Right ventricle myocardium superior (tissue), 1 donor: ENCODE results near the gene SLC2A6. TPM values are rescaled to one million over a fixed set of nuclear protein-coding genes. Genes with fewer than 3 reads are reported as not detected.

ENCODE experiments used
- ATAC-seq: fragments of 200-7000 bp; cut with Tn5 transposase; one replicate; pipeline ENCODE4 v1.9.1; 2020; ENCODE audit warnings: mild to moderate bottlenecking; ENCODE audit not compliant: poor library complexity
- DNase-seq: peaks from one replicate; pipeline ENCODE4 v3.0.0-alpha.2; 2020
- intact Hi-C: fragments of 100-400 bp; cut with DNase I; formaldehyde crosslinking; loops from one replicate; pipeline ENCODE4 v1.11.2; 2022
- total RNA-seq: library from RNA; stranded (reverse); fragmentation: NEBNext Ultra II Directional; extraction: Animal tissue kit (Norgen Biotek cat#: 25700); gene quantifications from one replicate; pipeline ENCODE4 v1.2.1, GENCODE V29; 2021
- donor health status: DM: no; HTN: yes; CAD: no; lungs with severe emphysema.

The SLC2A6 gene
- total RNA-seq, 1 donor from 2014 or later = 2.9 TPM

DNA sequence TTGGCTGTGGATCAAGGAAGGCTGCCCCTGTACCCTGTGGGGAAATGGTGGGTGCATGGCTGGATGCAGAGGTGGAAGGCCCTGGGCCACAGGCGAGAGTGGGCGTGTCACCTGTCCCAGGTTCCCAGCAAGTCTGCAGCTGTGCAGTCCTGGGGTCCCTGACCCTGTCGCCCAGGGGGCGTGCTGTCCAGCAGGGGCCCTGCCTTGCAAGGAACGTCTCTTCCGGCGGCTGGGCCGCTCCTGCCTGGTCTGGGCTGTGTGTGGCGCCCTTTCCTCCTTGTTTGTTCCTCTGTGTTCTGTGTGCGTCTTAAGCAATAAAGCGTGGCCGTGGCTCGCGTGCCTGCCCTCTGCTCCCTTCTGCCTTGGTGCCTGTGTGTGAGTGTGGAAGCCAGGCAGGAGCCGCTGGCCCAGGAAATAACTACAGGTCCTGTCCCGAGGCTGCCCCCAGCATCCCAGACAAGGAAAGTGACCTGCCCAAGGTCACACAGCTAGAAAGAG is 8.4 kb downstream of the SLC2A6 start:
- intact Hi-C loops = no loop called here
- DNase-seq = no peak
- no peak for ATAC-seq

DNA sequence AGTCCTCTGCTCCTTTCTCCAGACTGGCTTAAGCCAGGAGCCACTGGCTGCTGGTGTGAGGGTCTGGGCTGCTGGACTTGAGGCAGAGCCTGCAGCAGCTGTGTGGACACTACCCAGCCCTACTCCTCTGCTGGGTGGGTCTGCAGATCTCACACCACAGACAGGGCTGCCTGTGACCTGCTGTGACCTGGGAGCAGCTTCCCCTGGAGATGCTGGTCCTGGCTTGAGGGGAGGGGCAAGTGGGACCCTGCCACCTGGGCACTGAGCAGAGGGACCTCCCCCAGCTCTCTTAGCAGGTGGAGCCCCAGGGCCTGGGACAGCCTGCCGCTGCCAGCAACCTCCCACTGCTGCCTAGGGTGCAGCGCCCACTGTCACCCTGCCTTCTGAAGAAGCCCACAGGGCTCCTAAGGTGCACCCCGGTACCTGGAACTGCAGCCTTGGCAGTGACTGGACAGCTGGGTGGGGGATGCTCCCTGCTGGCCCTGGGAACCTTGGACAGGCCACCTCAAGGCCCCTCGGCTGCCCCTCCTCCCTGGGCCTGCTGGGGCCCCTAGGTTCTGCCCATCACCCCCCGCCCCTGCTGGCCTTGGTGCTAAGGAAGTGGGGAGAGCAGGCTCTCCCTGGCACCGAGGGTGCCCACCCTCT is 10.0 kb downstream of the SLC2A6 start:
- no peak for ATAC-seq
- no peak for DNase-seq
- intact Hi-C loops = no loop called here

DNA sequence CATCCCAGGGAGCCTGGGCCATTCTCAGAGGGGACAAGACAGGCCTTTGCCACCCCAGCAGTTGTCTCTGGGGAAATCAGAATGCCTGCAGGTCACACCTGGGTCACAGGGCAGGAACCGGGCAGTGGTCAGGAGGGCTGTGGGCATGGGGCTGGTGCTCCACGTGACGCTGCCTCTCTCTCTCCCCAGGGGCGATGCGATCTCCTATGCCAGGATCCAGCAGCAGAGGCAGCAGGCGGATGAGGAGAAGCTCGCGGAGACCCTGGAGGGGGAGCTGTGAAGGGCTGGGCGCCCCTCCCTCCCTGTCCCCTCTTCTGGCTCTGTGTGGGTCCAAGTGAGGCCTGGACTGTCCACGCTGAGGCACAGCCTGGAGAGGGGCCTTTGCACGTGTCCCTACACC is 10.5 kb downstream of the SLC2A6 start:
- DNase-seq = no peak
- no peak for ATAC-seq
- intact Hi-C loops = no loop called here

DNA sequence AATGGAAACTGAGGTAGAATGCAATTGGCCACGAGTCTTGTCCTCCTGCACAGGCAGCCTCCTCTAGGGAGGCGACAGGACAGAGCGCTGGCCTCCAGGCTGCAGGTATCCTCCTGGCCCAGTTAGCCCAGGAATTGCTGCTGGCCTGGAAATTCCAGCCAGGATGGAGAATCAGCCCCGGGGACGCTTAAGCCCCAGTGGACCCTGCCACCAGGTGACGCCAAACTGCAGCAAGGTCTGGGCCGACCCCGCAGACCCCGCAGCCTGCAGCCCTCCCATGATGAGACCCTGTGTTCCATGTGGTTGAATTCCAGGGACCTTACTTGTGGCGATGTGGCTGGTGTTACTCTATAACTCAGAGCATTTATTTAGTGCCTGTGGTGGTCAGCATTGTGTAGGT is 11.8 kb downstream of the SLC2A6 start:
- intact Hi-C loops = no loop called here
- DNase-seq (no peak), ATAC-seq (no peak)

DNA sequence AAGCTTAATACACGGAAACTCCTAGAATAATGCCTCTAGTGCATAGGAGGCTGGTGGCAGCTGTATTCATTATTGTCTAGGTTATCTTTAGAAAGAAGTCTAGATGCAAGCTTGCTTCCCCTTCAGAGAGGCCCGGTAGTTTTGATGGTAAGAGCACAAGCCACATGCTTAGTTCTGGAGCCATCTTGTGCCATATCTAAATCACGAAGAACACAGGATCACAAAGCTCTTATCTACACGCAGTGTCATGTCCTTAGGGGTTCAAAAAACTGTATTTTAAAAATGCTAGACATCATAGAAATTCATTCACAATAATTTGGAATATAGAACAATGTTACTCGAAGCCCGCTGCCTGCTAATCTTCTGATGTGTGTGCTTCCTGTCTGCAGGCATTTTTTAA is 12.9 kb downstream of the SLC2A6 start:
- intact Hi-C loops = no loop called here
- DNase-seq = no peak
- ATAC-seq = no peak

DNA sequence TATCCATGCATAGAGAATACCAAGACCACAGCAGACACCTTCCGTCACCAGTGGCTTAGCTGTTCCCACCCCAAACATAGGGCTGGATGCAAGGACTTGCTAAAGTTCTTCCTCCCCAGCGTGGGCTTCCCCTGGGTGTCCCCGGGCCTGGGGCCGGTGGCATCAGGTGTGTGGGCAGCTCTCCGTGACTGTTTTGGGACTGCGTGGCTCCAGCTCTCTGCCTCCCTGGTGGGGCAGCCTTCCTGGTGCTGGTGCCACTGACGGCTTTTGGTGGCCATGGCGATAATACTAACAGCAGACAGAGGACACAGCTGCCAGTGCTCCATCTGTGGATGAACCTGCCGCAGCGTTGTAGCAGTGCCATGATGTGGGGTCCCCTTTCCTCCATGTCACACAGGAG is 14.3 kb downstream of the SLC2A6 start:
- intact Hi-C loops = no loop called here
- DNase-seq = no peak
- ATAC-seq = no peak

DNA sequence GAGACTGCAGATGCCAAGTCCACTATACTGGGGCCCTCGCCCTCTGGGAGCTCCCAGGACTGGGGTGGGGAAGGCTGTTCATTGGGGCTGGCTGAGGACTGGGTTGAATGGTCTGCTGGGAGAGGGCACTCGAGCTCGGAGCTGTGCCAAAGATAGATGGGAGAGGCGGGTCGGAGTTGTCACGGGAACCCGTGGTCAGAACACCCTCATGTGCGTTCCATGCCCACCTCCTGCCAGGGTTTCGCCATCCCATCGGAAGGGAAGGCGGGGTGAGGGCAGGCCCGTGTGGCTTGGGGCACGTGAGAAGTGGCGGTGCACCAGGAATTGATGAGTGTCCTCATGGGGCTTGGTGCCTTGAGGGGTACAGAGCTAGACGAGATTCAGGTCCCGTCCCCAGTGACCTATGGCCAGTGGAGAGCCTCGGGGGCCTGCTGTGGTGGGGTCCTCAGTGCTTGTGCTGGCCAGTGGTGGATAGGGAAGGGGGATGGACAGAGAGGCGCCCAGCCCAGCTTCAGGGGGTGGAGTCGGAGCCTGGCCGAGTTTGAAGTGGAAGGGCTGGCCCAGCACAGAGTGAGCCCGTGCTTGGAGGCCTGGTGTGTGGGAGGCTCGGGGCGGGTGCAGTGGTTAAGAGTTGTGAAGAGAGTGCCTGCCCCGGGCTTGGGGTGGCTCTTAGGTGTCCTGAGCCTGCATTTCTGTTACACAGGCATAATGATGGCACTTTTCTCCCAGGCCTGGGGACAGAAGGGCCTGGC is 14.9 kb downstream of the SLC2A6 start:
- intact Hi-C loops = no loop called here
- ATAC-seq = no peak
- no peak for DNase-seq

DNA sequence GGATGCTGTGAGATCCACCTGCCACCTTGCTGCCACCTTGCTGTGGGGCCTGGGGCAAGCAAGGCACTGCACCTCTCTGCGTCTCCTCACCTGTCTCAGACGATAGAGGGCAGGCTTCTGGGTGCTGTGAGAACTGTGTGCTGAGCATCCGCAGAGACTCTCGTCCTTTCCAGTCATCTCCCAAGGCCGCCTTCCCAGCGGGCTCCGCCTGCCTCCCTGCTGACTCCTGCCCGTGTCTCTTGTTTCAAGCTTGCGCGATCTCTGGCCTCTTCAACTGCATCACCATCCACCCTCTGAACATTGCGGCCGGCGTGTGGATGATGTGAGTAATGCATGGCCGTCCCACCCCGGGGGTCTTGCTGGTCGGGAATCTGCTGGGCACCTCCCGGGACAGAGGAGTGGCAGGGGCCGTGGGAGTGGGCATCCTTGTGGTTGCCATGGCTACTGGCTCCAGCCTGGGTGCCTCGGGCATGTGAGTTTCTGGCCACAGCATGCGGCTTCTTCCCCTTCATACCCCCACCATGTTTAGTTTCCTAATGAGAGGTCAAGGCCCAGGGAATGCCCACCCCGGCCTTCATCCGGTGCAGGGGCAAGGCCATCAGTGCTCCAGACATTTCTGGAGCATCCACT is 15.6 kb downstream of the SLC2A6 start:
- DNase-seq = no peak
- no peak for ATAC-seq

DNA sequence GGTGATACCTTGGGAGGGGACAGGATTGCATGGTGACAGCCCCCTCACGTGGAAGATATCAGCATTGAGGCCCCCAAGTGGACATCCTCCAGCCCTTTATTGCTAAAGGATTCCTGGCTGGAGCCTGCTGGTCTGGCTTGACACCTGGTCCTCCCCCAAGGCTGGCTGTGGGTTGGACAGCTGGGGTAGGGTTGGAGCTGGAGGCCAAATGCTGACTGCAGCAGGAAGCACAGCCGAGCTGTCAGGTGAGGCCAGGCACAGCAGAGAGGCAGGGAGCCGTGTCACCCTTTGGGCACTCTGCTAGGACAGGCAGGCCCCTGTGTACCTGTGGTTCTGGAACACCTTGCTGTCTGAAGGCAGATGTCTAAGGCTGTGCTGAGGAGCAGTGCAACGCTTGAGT is 16.9 kb downstream of the SLC2A6 start:
- ATAC-seq = no peak
- DNase-seq = no peak
- intact Hi-C loops = no loop called here

More for the DNA sequence above, 15.6 kb downstream of the SLC2A6 start:
- intact Hi-C loops = no loop called here

DNA sequence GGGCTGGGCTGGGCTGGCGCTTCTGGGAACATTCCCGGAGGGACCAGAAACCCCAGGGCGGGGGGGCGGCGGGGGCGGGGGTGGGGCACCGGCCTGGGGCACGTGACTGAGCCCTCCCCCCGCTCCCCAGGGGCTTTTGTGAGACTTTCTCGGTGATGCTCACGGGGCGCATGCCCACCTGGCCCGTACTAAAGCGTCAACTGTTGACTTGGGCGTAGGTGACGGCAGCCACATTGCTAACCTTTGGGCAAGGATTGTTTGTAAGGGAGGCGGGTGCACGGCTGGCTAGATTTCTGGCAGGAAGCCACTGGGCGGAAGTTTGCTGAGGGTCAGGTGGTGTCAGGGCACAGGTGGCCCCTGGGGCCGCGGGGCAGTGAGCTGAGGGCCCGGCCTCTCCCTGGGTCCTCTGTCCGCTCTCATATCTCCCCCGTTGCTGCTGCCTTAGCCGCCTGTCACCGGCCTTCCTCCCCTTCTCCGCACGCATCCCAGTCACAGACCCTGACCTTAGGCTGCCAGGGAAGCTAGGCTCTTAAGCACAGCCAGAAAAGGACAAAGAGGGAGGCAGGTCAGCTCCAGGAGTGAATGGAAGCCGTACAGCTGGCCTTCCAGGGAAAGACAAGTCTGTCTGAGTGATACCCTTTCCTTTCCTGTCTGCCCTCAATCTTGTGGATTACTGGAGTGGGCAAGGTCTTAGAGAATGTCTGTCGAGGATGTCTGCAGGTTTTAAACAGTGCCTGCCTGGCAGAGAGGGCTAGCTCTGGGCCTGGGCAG is 18.3 kb downstream of the SLC2A6 start:
- DNase-seq (peak; percentile 67), ATAC-seq (peak; percentile 26)
- intact Hi-C loops = no loop called here

DNA sequence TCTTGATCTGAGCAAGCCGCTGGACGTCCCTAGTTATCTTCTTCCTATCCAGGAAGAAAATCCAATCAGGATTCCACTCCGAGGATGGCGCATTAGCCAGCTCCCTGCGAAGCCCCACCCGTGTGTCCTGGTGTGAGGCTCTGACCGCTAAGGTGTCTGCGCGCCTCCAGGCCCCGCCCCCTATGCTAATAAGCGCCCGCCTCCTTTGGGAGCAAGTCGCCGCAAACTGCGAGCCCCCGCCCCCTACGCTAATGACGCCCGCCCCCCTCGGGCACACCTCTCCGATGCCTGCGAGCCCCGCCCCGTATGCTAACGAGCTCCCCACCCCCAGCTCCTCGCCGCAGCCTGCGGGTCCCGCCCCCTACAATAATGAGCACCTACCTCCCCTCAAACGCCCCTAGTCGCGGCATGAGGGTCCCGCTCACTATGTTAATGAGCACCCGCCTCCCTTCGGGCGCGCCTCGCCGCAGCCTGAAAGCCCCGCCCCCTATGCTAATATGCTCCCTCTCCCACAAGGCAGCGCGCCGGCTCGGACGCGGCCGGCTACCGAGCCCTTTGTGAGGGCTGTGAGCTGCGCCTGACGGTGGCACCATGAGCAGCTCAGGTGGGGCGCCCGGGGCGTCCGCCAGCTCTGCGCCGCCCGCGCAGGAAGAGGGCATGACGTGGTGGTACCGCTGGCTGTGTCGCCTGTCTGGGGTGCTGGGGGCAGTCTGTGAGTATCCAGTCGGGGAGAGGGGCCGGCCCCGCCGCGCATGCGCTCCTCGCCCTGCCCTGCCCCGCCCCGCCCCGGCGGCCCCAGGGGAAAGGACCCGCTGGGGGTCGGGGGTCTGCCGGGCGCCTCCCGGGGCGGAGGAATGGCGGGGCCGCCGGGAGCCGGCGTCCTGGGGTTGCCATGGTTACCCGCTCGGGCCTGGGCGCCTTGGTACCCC is 19.2 kb downstream of the SLC2A6 start, which contains the start of gene CACFD1:
Gene CACFD1, plus strand, starts transcription at position 503 of the 929 bp plus-strand sequence. Its CDS starts 89 bp downstream, at position 592.
- ATAC-seq (peak; percentile 96), DNase-seq (peak; percentile 98)
- intact Hi-C loops = no loop called here

DNA sequence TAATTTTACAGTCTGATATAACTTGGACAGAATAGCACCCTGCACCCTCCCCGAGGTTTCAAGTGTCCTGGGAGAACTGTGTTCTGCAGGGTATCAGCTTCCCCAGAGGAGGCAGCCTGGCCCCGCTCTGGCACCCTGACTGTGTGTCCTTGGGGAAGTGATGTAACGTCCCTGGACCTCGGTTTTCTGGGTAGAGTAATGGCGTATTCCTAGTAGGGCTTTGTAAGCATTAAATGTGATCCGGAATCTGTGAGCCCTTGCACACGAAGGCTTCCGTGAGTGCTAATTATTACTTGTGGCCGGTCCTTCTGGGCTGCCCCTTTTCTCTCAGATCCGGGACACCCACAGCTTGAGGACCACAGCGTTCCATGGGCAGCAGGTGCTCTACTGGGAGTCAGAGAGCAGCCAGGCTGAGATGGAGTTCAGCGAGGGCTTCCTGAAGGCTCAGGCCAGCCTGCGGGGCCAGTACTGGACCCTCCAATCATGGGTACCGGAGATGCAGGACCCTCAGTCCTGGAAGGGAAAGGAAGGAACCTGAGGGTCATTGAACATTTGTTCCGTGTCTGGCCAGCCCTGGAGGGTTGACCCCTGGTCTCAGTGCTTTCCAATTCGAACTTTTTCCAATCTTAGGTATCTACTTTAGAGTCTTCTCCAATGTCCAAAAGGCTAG is 20.1 kb downstream of the SLC2A6 start:
- intact Hi-C loops = no loop called here
- no peak for DNase-seq
- no peak for ATAC-seq

DNA sequence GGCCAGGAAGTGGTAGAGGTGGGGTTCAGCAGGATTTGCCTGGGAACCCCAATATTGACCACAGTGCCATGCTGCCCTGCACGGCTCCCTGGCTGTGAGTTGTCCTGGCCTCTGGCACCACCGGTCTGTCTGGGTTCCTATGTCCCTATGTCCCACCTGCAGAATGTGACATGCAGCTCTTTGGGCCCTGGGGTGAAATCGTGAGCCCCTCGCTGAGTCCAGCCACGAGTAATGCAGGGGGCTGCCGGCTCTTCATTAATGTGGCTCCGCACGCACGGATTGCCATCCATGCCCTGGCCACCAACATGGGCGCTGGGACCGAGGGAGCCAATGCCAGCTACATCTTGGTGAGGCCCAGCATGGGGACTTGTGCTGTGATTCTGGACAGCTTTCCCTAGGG is 21.2 kb downstream of the SLC2A6 start:
- intact Hi-C loops = no loop called here
- ATAC-seq (no peak), DNase-seq (no peak)

DNA sequence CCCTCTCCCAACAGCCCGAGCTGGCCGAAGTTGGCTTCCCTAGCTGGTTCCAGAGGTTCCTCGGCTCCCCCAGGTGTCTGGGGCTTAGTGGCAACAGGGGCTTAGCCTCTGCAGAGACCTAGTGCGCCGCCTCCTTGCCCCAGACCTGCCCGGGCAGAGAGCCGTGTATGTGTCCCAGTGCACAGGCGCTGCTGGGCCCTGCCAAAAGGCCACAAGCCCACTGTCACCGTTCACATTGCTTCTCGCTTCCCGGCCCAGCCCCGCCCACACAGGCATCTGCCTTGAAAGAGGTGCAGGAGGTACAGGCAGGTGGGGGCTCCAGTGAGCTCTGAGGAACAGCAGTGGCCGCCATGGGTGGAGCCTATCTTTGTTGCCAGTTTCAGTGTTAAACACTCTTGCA is 21.7 kb downstream of the SLC2A6 start:
- intact Hi-C loops = no loop called here
- ATAC-seq (no peak), DNase-seq (no peak)

DNA sequence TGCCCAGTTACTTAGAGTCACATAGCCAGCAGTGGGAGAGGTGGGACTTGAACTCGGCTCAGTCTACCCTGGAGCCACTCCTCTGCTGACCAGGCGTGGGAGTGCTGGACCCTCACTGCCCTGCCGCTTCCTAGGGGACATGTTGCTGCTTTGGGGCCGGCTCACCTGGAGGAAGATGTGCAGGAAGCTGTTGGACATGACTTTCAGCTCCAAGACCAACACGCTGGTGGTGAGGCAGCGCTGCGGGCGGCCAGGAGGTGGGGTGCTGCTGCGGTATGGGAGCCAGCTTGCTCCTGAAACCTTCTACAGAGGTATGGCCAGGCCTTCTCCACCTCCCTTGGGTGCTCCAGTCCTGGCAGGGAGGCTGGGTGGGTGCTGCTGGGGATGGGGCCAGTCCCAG is 22.5 kb downstream of the SLC2A6 start:
- ATAC-seq (no peak), DNase-seq (no peak)
- intact Hi-C loops = no loop called here

DNA sequence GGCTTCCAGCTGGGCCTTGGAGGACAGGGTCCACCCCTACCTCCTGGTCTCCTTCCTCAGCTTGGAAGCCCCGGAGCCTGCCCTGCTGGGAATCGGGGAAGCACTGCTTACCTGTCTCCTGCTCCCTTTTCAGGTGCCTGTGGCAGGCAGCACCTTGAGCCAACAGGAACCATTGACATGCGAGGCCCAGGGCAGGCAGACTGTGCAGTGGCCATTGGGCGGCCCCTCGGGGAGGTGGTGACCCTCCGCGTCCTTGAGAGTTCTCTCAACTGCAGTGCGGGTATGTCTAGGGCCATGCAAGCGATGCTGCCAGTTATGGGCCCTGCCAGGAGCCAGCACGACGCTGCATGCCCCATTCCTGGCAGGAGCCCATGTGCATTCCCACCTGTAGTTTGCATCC is 23.0 kb downstream of the SLC2A6 start:
- DNase-seq = no peak
- intact Hi-C loops = no loop called here
- no peak for ATAC-seq

DNA sequence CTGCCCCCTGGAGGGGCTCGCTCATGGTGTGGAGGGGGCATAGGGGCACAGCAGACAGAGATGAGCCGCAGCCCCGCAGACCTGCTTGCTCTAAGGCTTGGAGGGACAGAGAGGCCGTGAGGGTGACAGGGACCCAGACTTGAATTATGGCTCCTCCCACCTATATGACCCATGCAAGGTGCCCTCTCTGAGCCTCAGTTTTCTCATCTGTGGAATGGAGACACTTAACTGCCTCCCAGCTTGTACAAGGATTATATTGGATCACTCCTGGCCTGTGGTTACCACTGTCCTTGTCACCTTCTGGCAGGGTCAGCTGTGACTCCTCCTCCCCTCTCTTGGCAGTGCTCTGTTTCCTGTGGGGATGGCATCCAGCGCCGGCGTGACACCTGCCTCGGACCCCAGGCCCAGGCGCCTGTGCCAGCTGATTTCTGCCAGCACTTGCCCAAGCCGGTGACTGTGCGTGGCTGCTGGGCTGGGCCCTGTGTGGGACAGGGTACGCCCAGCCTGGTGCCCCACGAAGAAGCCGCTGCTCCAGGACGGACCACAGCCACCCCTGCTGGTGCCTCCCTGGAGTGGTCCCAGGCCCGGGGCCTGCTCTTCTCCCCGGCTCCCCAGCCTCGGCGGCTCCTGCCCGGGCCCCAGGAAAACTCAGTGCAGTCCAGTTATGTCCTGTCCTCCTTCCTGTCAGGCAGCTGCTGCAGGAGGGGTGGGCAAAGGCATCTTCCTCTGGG is 23.8 kb downstream of the SLC2A6 start:
- DNase-seq (no peak), ATAC-seq (no peak)
- intact Hi-C loops = no loop called here
